Tibial artery (tissue), 4 donors: ENCODE data around the gene NPM3.

Experiments used
- DNase-seq, 2 donors: peaks; one replicate each; pipeline ENCODE4 v3.0.0-alpha.2; 2019
- H3K27ac ChIP-seq, 2 donors: fragments of 200-600 bp; sonication (generic) in 1 of 2; 1 replicate in 1 of 2; 2 replicates in 1 of 2; pipeline ENCODE4 v1.5.1; 2018 to 2019; ENCODE audit warnings: mild to moderate bottlenecking in 1 of 2
- H3K27me3 ChIP-seq, 2 donors: fragments of 200-600 bp; sonication (generic) in 1 of 2; one replicate each; pipeline versions ENCODE4 v1.5.1 to v1.6.0; 2016 to 2019
- H3K36me3 ChIP-seq, 3 donors: fragments of 200-600 bp; sonication (generic) in 2 of 3; one replicate each; pipeline ENCODE4 v1.5.1; 2016 to 2019; ENCODE audit warnings: mild to moderate bottlenecking in 2 of 3
- H3K4me1 ChIP-seq, 4 donors: fragments of 200-600 bp; sonication (generic) in 2 of 4; 1 replicate in 3 of 4; 2 replicates in 1 of 4; pipeline ENCODE4 v1.5.1; 2016 to 2019
- H3K4me3 ChIP-seq, 2 donors: fragments of 200-600 bp; sonication (generic) in 1 of 2; 1 replicate in 1 of 2; 2 replicates in 1 of 2; pipeline ENCODE4 v1.5.1; 2018 to 2019; ENCODE audit warnings: mild to moderate bottlenecking in 2 of 2
- H3K9me3 ChIP-seq, 3 donors: fragments of 200-600 bp; sonication (generic) in 1 of 3; one replicate each; pipeline ENCODE4 v1.5.1; 2016 to 2019
- intact Hi-C: fragments of 100-400 bp; cut with DNase I; formaldehyde crosslinking; loops from one replicate; pipeline ENCODE4 v1.15.0; 2023; ENCODE audit warnings: low total_unique reads
- TF ChIP-seq, protein P1 (sequence below), 2 experiments: fragments of 200-600 bp in 1 of 2; fragments of 450-650 bp in 1 of 2; IDR thresholded peaks; one replicate each; pipeline ENCODE4 v1.5.1; 2017 to 2019; ENCODE audit warnings: antibody characterized with exemption in 2 of 2, mild to moderate bottlenecking in 1 of 2, moderate library complexity in 1 of 2

The NPM3 gene

DNA sequence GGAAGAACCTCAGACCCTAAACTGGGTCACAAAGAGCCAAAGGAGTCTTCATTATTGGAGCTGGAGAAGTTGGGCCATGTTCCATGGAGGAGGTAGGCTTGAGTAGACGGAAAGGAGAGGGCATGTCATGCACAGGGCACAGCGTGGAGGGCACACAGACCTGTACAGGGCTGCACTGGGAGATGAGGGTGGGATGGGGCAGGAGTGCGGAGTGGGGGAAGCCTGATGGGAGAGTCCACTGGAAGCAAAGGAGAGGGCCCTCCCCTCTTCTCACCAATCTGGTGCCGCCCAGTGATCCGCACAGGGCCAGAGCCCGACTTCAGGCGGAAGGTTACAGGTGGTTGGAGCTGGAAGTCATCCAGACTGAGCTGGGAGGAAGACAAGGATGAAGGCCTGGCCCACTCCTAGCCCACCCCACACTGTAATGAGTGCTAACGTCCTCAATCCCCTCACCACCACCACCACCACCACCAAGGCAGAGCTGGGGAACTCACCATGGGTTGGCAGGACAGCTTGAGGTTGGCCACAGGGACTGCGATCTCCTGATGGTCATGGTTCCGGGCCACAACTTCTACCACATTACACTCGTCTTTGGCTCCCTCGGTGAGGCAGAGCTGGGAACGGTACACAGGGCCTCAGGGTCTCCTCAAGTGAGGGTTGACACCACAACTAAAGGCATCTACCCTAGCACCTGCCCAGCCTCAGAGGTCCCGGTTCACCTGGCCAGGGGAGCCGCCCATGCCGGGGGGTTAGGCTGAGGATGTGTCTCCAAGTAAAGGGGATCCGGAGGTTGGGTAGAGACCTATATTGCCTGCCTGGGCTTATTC lies 1.0 kb downstream of the NPM3 start:
- no peak for DNase-seq
- Histone ChIP-seq H3K4me1 (peaks cover 4 to 52% (median 34%) of the 10 kb centered on the region in 4 donors), H3K4me3 (peak overlapping the region; percentile 55 to 68), H3K9me3 (no peaks in the 10 kb centered on the region), H3K36me3 (peaks cover 25 to 32% (median 32%) of the 10 kb centered on the region in 3 donors), H3K27ac (no peak overlapping the region), H3K27me3 (peaks cover 0 to 35% of the 10 kb centered on the region in 2 donors)
- TF ChIP-seq, protein P1, sequence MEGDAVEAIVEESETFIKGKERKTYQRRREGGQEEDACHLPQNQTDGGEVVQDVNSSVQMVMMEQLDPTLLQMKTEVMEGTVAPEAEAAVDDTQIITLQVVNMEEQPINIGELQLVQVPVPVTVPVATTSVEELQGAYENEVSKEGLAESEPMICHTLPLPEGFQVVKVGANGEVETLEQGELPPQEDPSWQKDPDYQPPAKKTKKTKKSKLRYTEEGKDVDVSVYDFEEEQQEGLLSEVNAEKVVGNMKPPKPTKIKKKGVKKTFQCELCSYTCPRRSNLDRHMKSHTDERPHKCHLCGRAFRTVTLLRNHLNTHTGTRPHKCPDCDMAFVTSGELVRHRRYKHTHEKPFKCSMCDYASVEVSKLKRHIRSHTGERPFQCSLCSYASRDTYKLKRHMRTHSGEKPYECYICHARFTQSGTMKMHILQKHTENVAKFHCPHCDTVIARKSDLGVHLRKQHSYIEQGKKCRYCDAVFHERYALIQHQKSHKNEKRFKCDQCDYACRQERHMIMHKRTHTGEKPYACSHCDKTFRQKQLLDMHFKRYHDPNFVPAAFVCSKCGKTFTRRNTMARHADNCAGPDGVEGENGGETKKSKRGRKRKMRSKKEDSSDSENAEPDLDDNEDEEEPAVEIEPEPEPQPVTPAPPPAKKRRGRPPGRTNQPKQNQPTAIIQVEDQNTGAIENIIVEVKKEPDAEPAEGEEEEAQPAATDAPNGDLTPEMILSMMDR (IDR thresholded peaks at IDR 0.05), result no peak
- intact Hi-C loops, result no loop called here

DNA sequence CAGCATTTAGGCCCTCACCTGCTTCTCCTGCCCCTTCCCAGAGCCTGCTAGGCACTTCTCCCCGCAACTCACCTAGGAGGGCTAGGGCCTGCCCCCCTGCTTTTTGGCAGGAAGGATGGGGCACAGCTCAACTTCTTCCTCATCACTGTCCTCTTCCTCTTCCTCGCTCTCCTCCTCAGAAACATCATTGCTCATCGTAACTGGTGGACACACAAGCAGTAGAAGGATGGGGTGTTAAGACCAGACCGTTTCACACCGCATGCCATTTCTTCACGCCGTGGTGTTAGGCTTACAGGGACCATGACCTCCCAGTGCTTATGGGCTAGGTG lies 1.6 kb downstream of the NPM3 start:
- TF ChIP-seq, protein P1 (IDR thresholded peaks at IDR 0.05), result no peak
- Histone ChIP-seq H3K4me1 (peaks cover 4 to 52% (median 34%) of the 10 kb centered on the region in 4 donors), H3K27me3 (peaks cover 0 to 41% of the 10 kb centered on the region in 2 donors), H3K4me3 (no peak overlapping the region), H3K27ac (no peak overlapping the region), H3K9me3 (no peaks in the 10 kb centered on the region), H3K36me3 (peaks cover 19 to 27% (median 26%) of the 10 kb centered on the region in 3 donors)
- intact Hi-C loops, result no loop called here
- DNase-seq, result peak in 1 of 2 donors; percentile 11

DNA sequence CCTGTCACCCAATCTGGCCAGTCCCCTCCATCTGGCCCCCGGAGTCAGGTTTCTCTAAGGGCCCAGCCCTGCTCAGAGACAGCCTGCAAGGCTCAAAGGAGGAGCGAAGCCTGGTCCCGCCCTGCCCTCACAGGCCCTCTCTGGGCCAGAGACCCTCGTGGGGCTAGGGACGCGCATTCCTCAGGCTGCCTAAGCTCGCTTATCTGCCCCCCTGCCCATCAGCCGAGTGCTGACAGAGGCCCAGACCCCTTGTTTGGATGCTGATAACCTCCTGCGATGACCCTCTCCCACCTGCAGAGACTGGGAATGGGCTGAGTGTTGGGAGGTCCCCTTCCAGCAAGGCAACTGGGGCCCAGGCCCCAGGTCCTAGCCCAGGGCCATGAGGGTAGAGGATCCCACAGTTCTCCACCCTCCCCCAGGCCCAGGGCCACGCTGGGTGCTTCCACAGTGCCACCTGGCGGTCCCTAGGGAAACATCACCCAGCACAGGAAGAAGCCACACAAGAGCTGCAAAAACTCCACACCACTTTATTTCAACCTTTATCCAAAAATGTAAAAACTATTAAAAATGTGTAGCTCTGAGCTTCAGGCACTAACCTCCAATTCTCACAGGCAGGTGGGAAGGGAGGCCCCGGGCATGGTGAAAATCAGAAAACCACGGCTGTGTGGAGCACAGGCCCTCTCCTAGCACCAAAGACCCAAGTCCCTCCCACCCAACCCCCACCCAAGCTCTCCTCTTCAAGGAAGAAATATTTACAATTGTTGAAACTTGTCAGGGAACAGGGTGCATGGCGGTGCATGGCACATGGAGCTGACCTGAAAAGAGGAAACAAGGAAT lies 2.2 kb downstream of the NPM3 start:
- intact Hi-C loops, result no loop called here
- Histone ChIP-seq H3K9me3 (no peaks in the 10 kb centered on the region), H3K27ac (no peak overlapping the region), H3K4me1 (peaks cover 4 to 58% (median 39%) of the 10 kb centered on the region in 4 donors), H3K36me3 (peaks cover 14 to 21% (median 20%) of the 10 kb centered on the region in 3 donors), H3K4me3 (no peak overlapping the region), H3K27me3 (peaks cover 0 to 47% of the 10 kb centered on the region in 2 donors)
- DNase-seq, result peak in 1 of 2 donors; percentile 69
- TF ChIP-seq, protein P1 (IDR thresholded peaks at IDR 0.05), result peak; percentile 63 to 85

DNA sequence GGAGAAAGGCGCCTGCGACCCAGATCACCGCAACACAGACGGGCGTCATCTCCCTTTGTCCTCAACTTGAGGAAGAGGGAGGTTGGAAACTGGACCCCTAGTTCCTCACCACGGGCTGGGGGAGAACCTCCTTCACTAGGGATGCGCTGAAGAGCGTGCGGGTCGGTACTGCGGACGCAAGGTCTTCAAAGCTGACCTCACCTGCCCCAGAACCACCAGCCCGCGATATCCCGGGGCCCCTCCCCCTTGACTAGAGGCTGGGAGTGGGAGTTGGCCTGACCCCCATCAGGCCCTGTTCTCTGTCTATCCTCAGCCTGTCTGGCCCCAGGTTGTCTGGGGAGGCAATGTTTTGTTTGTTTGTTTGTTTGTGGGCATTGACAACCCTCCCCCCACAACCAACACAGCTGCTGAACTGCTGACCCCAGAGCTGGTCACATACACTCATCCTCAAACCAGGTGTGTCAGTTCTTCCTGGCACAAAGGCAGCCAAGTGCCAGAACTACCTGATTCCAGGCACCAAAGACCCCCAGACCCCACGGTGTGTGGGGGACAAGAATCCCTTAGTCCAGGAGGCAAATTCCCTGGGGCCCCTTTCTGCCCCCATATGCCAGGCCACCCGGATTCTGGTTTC lies 2.9 kb downstream of the NPM3 start:
- H3K27me3 ChIP-seq, result peaks cover 0 to 54% of the 10 kb centered on the region in 2 donors
- H3K36me3 ChIP-seq, result peaks cover 7 to 14% (median 14%) of the 10 kb centered on the region in 3 donors
- TF ChIP-seq, protein P1 (IDR thresholded peaks at IDR 0.05), result no peak
- no peak overlapping the region for H3K27ac ChIP-seq
- intact Hi-C loops, result no loop called here
- H3K4me1 ChIP-seq, result peaks cover 4 to 65% (median 45%) of the 10 kb centered on the region in 4 donors
- no peak for DNase-seq
- H3K9me3 ChIP-seq, result no peaks in the 10 kb centered on the region
- peak overlapping the region; percentile 20 to 40 for H3K4me3 ChIP-seq

DNA sequence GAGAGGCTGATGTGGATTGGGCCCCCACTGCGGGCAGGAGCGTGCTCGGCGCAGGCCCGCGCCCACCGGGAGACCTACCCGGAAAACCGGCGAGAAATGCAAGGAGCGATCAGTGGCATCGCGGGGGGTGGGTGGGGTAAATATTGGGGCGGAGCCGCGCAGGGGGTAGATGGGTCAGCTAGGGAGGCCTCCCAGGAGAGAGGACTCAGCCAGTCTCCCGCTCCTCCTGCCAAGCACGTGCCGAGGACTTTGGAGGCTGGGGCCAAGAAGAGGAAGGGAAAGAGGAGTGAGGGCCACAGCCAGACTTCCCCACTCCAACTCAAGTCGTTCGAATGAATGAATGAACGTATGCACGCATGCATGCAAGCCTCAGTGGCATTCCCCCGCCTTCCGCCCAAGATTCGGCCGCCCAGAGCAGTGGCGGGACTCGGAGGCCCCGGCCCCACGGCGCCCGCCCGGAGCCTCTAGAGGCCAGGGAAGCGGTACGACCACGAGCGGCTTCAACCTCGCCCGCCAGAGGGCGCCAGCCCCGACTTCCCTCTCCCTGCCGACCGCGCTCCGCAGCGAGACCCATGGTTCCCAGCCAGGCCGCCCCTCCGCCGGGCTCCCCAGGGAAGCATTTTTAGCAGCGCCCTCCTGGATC lies 3.6 kb downstream of the NPM3 start:
- peaks cover under 1 to 7% (median 7%) of the 10 kb centered on the region in 3 donors for H3K36me3 ChIP-seq
- peaks cover 4 to 68% (median 51%) of the 10 kb centered on the region in 4 donors for H3K4me1 ChIP-seq
- intact Hi-C loops, result loop anchor here (10.0 kb wide), 1 partner anchor 195 kb away; the partner anchor contains the start of genes DPCD and POLL
- peaks cover 0 to 61% of the 10 kb centered on the region in 2 donors for H3K27me3 ChIP-seq
- H3K9me3 ChIP-seq, result no peaks in the 10 kb centered on the region
- DNase-seq, result peak; percentile 65 to 82
- H3K27ac ChIP-seq, result no peak overlapping the region
- TF ChIP-seq, protein P1 (IDR thresholded peaks at IDR 0.05), result peak; percentile 71 to 89
- peak overlapping the region; percentile 20 to 40 for H3K4me3 ChIP-seq
